Stomach (tissue), 4 donors: ENCODE data around the gene NCKAP5.

Source experiments
- POLR2A ChIP-seq, 4 donors: fragments of 450-650 bp; IDR thresholded peaks; one replicate each; pipeline ENCODE4 v1.6.1; 2016; ENCODE audit warnings: antibody characterized with exemption in 4 of 4, control low read depth in 2 of 4, mild to moderate bottlenecking in 1 of 4, moderate library complexity in 1 of 4
- TF ChIP-seq, protein P1 (sequence below), 7 experiments: fragments of 450-650 bp in 4 of 7; fragments of 200-600 bp in 3 of 7; sonication (generic) in 3 of 7; IDR thresholded peaks; one replicate each; pipeline ENCODE4 v1.5.1; 2016 to 2019; ENCODE audit warnings: antibody characterized with exemption in 7 of 7, control low read depth in 2 of 7, mild to moderate bottlenecking in 1 of 7

DNA sequence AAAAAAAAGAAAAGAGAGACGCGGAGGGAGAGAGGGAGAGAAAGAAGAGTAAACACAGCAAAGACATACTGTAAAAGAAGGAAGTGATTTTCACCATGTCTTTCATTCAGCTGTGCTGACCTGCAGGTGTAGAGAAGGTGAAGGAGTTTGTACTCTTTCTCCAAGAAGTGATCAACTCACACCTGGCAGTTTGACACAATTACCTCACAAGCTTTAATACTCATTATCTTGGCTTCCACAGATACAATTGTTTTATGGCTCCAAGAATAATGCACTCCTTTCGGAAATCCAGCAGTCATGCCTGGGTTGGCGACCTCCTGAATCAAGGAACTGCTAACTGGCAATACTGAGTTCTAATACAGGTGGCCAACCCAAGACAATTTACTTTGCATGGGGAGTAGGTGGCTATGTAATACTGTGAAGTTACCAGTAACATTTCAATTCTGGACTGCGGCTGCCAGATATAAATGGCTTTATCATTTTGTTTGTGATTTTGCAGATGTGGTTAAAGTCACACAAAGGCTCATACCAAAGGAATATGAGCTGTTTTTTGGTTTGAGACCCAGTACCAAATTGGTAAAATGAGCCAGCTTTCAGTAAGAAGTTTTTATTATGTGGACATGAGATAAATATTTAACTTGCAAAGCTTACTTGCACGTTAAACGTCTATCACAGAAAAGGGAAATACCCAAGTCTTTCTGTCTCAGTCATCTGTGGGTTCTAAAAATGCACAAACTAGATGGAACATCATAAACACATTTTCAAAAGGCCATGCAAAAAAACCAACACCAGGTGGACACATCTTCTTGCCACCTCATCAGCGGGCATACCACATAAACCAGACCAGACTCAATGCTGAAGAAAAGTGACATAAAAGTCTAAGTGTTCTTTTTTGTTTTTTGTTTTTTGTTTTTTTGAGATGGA, 69.3 kb downstream of the NCKAP5 start:
- TF ChIP-seq, protein P1, sequence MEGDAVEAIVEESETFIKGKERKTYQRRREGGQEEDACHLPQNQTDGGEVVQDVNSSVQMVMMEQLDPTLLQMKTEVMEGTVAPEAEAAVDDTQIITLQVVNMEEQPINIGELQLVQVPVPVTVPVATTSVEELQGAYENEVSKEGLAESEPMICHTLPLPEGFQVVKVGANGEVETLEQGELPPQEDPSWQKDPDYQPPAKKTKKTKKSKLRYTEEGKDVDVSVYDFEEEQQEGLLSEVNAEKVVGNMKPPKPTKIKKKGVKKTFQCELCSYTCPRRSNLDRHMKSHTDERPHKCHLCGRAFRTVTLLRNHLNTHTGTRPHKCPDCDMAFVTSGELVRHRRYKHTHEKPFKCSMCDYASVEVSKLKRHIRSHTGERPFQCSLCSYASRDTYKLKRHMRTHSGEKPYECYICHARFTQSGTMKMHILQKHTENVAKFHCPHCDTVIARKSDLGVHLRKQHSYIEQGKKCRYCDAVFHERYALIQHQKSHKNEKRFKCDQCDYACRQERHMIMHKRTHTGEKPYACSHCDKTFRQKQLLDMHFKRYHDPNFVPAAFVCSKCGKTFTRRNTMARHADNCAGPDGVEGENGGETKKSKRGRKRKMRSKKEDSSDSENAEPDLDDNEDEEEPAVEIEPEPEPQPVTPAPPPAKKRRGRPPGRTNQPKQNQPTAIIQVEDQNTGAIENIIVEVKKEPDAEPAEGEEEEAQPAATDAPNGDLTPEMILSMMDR (IDR thresholded peaks at IDR 0.05) = no peak
- no peak for TF ChIP-seq POLR2A (IDR thresholded peaks at IDR 0.05)
